Measurements from ENCODE around the gene STXBP4. TPM values are rescaled to one million over a fixed set of nuclear protein-coding genes. Genes with fewer than 3 reads are reported as not detected.

The STXBP4 gene
- total RNA-seq, 1 donor from 2014 or later: 5.1 TPM

DNA sequence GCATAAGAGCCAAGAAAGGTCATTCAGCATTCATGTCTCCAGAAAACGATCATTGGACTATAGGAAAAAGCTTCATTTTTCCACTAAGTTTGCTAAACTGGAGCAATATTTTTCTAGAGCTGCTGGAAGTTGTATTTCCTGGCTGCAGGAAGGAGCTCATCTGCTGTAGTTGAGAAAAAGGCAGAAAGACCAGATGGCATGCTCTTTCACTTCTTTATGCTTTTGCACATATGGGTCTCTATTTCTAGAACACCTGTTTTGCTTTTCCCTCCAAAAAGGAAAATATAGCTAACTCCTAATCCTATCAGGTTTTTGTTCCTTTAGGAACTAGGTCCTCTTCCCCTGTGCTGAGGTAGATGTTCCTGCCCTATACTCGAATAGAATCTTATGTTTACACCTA, 234.3 kb downstream of the STXBP4 start:
- no peak for DNase-seq (ENCODE audit: low read depth)
- H3K4me3 ChIP-seq (ENCODE audit: low read depth, low read length): no peak overlapping the region
- TF ChIP-seq, protein P1, sequence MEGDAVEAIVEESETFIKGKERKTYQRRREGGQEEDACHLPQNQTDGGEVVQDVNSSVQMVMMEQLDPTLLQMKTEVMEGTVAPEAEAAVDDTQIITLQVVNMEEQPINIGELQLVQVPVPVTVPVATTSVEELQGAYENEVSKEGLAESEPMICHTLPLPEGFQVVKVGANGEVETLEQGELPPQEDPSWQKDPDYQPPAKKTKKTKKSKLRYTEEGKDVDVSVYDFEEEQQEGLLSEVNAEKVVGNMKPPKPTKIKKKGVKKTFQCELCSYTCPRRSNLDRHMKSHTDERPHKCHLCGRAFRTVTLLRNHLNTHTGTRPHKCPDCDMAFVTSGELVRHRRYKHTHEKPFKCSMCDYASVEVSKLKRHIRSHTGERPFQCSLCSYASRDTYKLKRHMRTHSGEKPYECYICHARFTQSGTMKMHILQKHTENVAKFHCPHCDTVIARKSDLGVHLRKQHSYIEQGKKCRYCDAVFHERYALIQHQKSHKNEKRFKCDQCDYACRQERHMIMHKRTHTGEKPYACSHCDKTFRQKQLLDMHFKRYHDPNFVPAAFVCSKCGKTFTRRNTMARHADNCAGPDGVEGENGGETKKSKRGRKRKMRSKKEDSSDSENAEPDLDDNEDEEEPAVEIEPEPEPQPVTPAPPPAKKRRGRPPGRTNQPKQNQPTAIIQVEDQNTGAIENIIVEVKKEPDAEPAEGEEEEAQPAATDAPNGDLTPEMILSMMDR (conservative IDR thresholded peaks at IDR 0.05; ENCODE audit: low read depth, low read length): no peak

DNA sequence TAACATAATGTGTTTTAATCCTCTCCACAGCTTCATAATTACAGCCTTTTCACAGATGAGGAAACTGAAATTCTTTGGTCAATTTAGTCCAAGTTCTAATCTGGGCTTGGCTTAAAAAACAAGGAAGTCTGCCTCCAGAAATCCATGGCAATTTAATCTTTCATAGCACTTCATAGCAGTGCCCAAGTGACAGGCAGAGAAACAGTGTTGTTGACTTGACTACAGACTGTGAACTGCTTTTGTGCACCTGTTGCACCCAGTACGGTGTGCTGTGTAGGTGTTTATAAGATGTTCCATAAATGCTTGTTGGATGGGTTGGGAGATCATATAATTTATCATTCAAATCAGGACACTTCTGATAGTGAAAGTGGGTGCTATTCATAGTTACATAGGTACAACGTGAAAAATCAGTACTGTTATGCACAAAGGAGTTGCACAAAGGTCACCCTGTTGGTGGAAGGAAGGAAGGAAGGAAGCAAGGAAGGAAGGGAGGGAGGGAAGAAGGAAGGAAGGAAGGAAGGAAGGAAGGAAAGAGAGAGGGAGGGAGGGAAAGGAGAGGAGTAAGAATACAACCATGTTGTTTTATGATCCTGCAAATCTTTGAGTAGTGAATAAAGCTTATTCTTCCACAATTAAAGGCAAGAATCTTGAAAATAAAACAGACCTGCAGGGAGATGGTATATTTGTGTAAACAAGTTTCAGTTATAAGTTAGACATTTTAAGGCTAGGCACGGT, 239.7 kb downstream of the STXBP4 start:
- TF ChIP-seq, protein P1 (conservative IDR thresholded peaks at IDR 0.05; ENCODE audit: low read depth, low read length): no peak

DNA sequence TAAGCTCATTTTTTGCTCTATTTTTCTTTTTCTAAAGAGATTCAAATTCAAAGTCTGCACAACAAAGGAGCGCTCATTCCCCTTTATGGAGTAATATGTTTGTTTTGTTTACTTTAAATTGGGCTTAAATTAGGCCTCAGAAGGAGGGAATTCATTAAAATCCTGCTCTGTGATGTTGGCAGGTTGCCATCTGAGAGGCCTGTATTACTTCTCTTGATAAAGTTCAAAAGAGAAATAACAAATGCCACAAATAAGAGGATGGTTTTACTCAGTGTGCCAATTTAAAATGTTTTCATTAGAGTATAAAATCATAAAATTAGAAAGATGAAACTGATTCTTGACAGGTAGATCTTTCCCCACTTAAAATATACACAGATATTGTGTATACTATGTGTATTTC, 241.7 kb downstream of the STXBP4 start:
- no peak overlapping the region for H3K4me3 ChIP-seq (ENCODE audit: low read depth, low read length)
- DNase-seq (ENCODE audit: low read depth): no peak
- TF ChIP-seq, protein P1 (conservative IDR thresholded peaks at IDR 0.05; ENCODE audit: low read depth, low read length): no peak

More for the DNA sequence above, 239.7 kb downstream of the STXBP4 start:
- DNase-seq (ENCODE audit: low read depth): no peak
- H3K4me3 ChIP-seq (ENCODE audit: low read depth, low read length): no peak overlapping the region

DNA sequence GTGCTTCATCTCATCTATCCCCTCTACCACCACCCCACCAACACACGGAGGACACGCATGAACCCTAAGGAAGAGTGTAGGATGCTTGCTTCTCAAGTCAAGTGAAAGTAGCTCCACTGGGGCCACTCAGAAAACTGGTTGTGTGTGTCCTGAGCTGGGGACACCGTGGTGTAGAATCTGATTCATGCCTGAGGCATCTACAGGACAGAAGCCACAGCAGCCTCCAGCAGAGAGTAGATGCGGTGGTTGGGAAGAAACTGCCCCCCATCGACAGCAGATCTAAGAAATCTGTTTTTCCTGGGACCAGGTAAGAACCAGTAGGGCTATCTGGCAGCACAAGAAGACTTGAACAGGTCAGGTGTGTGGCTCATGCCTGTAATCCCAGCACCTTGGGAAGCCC, 244.3 kb downstream of the STXBP4 start:
- TF ChIP-seq, protein P1 (conservative IDR thresholded peaks at IDR 0.05; ENCODE audit: low read depth, low read length): no peak
- DNase-seq (ENCODE audit: low read depth): no peak
- H3K4me3 ChIP-seq (ENCODE audit: low read depth, low read length): no peak overlapping the region

DNA sequence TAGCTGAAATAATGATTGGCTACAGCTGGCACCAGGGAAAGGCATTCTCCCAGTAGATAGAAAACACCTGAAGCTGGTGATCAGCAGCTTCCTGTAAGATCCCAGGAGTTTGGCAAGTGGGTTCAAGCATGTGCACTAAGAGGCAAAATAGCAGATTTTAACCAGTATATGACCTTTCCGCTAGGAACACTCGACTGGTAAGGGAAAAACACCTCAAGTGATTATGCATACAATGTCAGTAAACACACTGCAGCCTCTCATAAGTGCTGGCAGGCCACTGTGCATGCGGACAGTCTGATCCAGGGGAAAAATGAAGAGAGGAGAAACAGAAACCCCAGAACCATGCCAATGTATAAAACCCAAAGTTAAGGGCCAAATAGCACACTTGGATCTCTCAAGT, 247.1 kb downstream of the STXBP4 start:
- DNase-seq (ENCODE audit: low read depth): no peak
- TF ChIP-seq, protein P1 (conservative IDR thresholded peaks at IDR 0.05; ENCODE audit: low read depth, low read length): no peak
- no peak overlapping the region for H3K4me3 ChIP-seq (ENCODE audit: low read depth, low read length)

DNA sequence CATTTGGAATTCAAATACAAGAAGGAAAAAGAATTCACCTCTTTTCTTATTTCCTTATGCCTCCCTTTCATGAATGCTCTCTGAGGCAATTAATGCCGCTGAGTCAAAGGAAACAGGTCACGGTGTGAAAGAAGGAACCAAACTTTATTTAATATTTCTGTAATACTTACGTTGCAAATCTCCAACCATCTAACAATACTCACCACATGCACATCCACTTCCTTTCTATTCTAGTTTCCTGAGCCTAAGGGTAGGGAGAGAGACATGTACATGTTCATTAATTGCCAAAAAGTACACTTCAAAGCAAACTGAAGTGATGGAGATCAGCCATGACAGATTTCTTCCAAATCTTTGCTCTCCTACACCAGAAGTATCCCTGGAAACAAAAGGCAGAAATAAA, 248.3 kb downstream of the STXBP4 start:
- H3K4me3 ChIP-seq (ENCODE audit: low read depth, low read length): no peak overlapping the region
- DNase-seq (ENCODE audit: low read depth): no peak
- TF ChIP-seq, protein P1 (conservative IDR thresholded peaks at IDR 0.05; ENCODE audit: low read depth, low read length): no peak

DNA sequence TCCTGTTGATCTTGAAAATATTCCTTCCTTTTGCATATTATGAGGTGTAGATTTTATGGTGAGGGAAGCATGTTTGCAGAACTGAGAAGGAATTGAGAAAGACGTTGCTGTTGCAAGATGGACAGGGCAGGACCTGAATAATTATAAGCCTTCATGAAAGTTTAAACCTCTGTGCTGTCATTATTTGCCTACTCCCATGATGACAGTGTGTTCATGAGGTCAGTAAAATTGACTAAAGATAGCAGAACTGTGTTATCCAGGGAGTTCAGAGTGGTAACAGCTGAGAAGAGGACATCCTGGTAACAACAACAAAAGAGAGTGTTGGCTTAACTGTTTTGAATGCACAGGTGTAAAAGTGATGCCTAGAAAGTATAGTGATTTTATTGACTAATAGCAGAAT, 250.9 kb downstream of the STXBP4 start:
- TF ChIP-seq, protein P1 (conservative IDR thresholded peaks at IDR 0.05; ENCODE audit: low read depth, low read length): no peak
- H3K4me3 ChIP-seq (ENCODE audit: low read depth, low read length): no peak overlapping the region
- no peak for DNase-seq (ENCODE audit: low read depth)
